ENCODE data around the gene TPSD1. TPM values are rescaled to one million over a fixed set of nuclear protein-coding genes. Genes with fewer than 3 reads are reported as not detected.

The TPSD1 gene
- total RNA-seq, 1 donor from 2014 or later: 9.4 TPM

DNA sequence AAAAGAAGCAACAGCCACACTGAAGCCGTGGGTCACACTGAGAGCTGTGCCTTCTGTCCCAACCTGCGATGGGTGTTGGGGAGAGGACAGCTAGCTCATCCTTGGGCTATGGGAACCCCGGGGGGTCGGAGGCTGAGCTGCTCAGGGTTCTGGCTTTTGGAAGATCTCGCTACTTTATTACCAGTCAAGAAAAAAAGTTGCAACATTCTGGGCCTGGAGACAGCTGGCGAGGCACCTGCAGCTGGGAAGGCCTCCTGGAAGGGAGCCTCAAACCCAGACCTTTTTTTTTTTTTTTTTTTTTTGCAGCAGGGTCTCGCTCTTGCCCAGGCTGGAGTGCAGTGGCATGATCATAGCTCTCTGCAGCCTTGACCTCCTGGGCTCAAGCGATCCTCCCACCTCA lies 24.9 kb downstream of the TPSD1 start:
- H3K36me3 ChIP-seq: no peaks in the 10 kb centered on the region
- ATAC-seq: no peak
- peaks cover 14% of the 10 kb centered on the region for H3K27me3 ChIP-seq
- intact Hi-C loops (cut with DNase I): no loop called here
- H3K9me3 ChIP-seq: no peaks in the 10 kb centered on the region
- H3K27ac ChIP-seq: no peak overlapping the region
- H3K4me1 ChIP-seq: no peaks in the 10 kb centered on the region
- no peak for DNase-seq
- no peak overlapping the region for H3K4me3 ChIP-seq
- TF ChIP-seq, protein P1, sequence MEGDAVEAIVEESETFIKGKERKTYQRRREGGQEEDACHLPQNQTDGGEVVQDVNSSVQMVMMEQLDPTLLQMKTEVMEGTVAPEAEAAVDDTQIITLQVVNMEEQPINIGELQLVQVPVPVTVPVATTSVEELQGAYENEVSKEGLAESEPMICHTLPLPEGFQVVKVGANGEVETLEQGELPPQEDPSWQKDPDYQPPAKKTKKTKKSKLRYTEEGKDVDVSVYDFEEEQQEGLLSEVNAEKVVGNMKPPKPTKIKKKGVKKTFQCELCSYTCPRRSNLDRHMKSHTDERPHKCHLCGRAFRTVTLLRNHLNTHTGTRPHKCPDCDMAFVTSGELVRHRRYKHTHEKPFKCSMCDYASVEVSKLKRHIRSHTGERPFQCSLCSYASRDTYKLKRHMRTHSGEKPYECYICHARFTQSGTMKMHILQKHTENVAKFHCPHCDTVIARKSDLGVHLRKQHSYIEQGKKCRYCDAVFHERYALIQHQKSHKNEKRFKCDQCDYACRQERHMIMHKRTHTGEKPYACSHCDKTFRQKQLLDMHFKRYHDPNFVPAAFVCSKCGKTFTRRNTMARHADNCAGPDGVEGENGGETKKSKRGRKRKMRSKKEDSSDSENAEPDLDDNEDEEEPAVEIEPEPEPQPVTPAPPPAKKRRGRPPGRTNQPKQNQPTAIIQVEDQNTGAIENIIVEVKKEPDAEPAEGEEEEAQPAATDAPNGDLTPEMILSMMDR (IDR thresholded peaks at IDR 0.05): no peak

DNA sequence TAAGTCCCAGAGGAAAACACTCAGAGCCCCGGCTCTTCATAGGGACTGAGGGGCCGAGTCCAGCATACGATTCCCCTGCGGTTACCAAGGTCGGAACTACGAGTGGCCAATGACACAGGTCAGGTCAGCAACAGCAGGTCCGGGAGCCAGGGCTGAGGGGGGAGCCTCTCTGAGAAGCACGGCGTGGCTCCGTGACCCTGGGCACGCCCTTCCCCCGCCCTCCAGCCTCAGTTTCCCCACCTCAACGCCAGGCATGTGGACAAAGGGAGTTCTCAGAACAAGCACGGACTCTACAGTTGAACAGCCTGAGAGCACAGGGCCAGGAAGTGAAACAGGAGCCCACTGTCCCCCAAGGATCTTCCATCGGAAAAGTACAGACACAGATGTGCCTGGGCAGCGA lies 25.6 kb downstream of the TPSD1 start:
- H3K36me3 ChIP-seq: no peaks in the 10 kb centered on the region
- no peak for DNase-seq
- no peak overlapping the region for H3K4me3 ChIP-seq
- no peak overlapping the region for H3K27ac ChIP-seq
- no peak for ATAC-seq
- H3K27me3 ChIP-seq: peaks cover 22% of the 10 kb centered on the region
- H3K9me3 ChIP-seq: no peaks in the 10 kb centered on the region
- TF ChIP-seq, protein P1 (IDR thresholded peaks at IDR 0.05): no peak
- H3K4me1 ChIP-seq: no peaks in the 10 kb centered on the region
- intact Hi-C loops (cut with DNase I): no loop called here

- no peak overlapping the region for H3K4me3 ChIP-seq
- H3K9me3 ChIP-seq: no peaks in the 10 kb centered on the region
- peak; percentile 7 for ATAC-seq
- TF ChIP-seq, protein P1 (IDR thresholded peaks at IDR 0.05): no peak
- no peak for DNase-seq
- H3K27me3 ChIP-seq: peaks cover 26% of the 10 kb centered on the region
- no peaks in the 10 kb centered on the region for H3K36me3 ChIP-seq
- intact Hi-C loops (cut with DNase I): no loop called here
- H3K27ac ChIP-seq: no peak overlapping the region
- no peaks in the 10 kb centered on the region for H3K4me1 ChIP-seq
These were observed 26.6 kb downstream of the TPSD1 start for GRCh38 chr16:1282324-1282973.

DNA sequence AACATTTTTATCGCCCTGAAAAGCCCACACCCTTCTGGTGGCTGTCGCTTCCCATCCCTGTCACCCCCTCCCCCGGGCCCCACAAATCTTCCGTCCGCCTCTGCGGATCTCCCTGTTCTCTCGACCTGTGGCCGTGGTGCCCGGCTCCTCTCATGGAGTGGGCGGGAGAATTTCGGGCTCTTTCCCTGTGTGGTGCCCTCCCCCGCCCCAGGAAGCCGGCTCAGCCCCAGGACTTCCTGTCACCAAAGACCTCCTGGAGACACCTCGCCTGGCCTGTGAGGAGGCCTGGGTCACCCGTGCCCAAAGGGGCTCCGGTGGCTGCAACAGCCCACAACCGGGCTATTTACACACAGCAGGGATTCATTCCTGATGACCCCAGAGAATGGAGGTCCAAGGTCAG lies 27.4 kb downstream of the TPSD1 start:
- intact Hi-C loops (cut with DNase I): no loop called here
- Histone ChIP-seq H3K27me3 (peaks cover 26% of the 10 kb centered on the region), H3K27ac (no peak overlapping the region), H3K4me1 (no peaks in the 10 kb centered on the region), H3K4me3 (no peak overlapping the region), H3K9me3 (no peaks in the 10 kb centered on the region), H3K36me3 (no peaks in the 10 kb centered on the region)
- ATAC-seq: no peak
- TF ChIP-seq, protein P1 (IDR thresholded peaks at IDR 0.05): no peak
- no peak for DNase-seq

GRCh38 chr16:1283996-1284616 lies 28.2 kb downstream of the TPSD1 start:
- intact Hi-C loops (cut with DNase I): no loop called here
- H3K27ac ChIP-seq: no peak overlapping the region
- no peaks in the 10 kb centered on the region for H3K9me3 ChIP-seq
- H3K27me3 ChIP-seq: peaks cover 34% of the 10 kb centered on the region
- TF ChIP-seq, protein P1 (IDR thresholded peaks at IDR 0.05): no peak
- H3K36me3 ChIP-seq: no peaks in the 10 kb centered on the region
- DNase-seq (no peak), ATAC-seq (no peak)
- no peak overlapping the region for H3K4me3 ChIP-seq
- H3K4me1 ChIP-seq: no peaks in the 10 kb centered on the region

Measured in upper lobe of right lung (tissue), 1 donor.